Stimulated activated CD4-positive, alpha-beta T cell treated with anti-CD3 and anti-CD28 coated beads, TNF-alpha, amount 100 ng/mL, for 1 hour (primary cell): ENCODE data around the gene WSCD2.

ENCODE experiments used
- DNase-seq, 3 donors: peaks; one replicate each; pipeline ENCODE4 v3.0.0-alpha.2; 2020; ENCODE audit warnings: low read depth in 3 of 3, low spot score in 1 of 3

Gene WSCD2

GRCh38 chr12:108231909-108232434, 102.9 kb downstream of the WSCD2 start:
- no peak for DNase-seq

- DNase-seq, result no peak
These were observed 103.5 kb downstream of the WSCD2 start for GRCh38 chr12:108232565-108232964.

- DNase-seq, result no peak
These were observed 105.1 kb downstream of the WSCD2 start for GRCh38 chr12:108234158-108234557.

GRCh38 chr12:108235197-108235984, 106.3 kb downstream of the WSCD2 start:
- no peak for DNase-seq

GRCh38 chr12:108235985-108236263, 106.8 kb downstream of the WSCD2 start:
- DNase-seq, result no peak

- no peak for DNase-seq
These were observed 107.3 kb downstream of the WSCD2 start for GRCh38 chr12:108236366-108236765.

- DNase-seq, result no peak
These were observed 108.2 kb downstream of the WSCD2 start for GRCh38 chr12:108237272-108237671.

GRCh38 chr12:108238474-108238873, 109.4 kb downstream of the WSCD2 start:
- DNase-seq, result no peak

- DNase-seq, result no peak
These were observed 110.3 kb downstream of the WSCD2 start for GRCh38 chr12:108239378-108239777.

- DNase-seq, result no peak
These were observed 111.1 kb downstream of the WSCD2 start for GRCh38 chr12:108240027-108240785.

- no peak for DNase-seq
These were observed 111.8 kb downstream of the WSCD2 start for GRCh38 chr12:108240928-108241327.

- DNase-seq, result no peak
These were observed 113.1 kb downstream of the WSCD2 start for GRCh38 chr12:108241986-108242703.

- no peak for DNase-seq
These were observed 118.0 kb downstream of the WSCD2 start for GRCh38 chr12:108247130-108247529.

- DNase-seq, result no peak
These were observed 118.9 kb downstream of the WSCD2 start for GRCh38 chr12:108248011-108248410.

GRCh38 chr12:108252523-108252922, 123.4 kb downstream of the WSCD2 start:
- no peak for DNase-seq

GRCh38 chr12:108253540-108253939, 124.5 kb downstream of the WSCD2 start:
- no peak for DNase-seq

GRCh38 chr12:108254030-108254429, 124.9 kb downstream of the WSCD2 start:
- DNase-seq, result no peak

- no peak for DNase-seq
These were observed 125.6 kb downstream of the WSCD2 start for GRCh38 chr12:108254517-108255251.

- no peak for DNase-seq
These were observed 126.1 kb downstream of the WSCD2 start for GRCh38 chr12:108255252-108255602.

- no peak for DNase-seq
These were observed 127.9 kb downstream of the WSCD2 start for GRCh38 chr12:108257004-108257403.

- no peak for DNase-seq
These were observed 128.6 kb downstream of the WSCD2 start for GRCh38 chr12:108257610-108258106.
